Activated CD8-positive, alpha-beta memory T cell treated with anti-CD3 and anti-CD28 coated beads, Interleukin-2, amount 50 U/mL, for 48 hours (primary cell): Measurements from ENCODE around the gene NFIC.
"Not testable (repeated sequence)": the region's sequence is repeated elsewhere in the genome, so short reads cannot be mapped to it uniquely, and the experiment has no call there.

Experiments
- DNase-seq: peaks from one replicate; pipeline ENCODE4 v3.0.0-alpha.2; 2020

The NFIC gene

GRCh38 chr19:3365836-3366752, at the start of gene NFIC:
Gene NFIC (plus strand): TSS chr19:3366583. CDS start chr19:3366637, 54 bp downstream.
- peak; percentile 65 for DNase-seq

DNA sequence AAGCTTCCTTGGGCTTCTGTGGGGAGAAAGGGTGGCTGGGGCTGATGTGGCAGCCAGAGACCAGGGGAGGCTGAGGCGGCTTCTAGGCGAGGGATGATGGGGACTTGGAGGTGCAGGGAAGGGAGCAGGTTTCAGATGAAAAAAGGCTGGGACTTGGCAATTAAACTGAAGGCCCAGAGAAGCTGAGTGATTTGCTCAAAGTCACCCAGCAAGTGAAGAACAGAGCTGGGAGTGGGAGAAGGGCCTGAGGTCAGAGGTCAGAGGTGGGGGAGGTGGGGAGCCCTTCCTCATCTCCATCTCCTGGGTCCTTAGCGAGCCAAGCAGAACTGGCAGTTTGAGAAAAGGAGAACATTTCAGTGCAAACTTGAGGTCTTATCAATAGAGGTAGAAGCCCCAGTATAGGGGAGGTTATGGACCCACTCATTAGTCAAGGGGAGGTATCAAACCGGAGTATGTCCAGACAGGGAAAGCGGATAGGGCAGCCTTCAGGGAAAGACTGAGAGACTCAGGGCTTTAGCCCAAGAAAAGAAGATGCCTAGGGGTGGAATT, 49.6 kb upstream of the NFIC start:
- no peak for DNase-seq

DNA sequence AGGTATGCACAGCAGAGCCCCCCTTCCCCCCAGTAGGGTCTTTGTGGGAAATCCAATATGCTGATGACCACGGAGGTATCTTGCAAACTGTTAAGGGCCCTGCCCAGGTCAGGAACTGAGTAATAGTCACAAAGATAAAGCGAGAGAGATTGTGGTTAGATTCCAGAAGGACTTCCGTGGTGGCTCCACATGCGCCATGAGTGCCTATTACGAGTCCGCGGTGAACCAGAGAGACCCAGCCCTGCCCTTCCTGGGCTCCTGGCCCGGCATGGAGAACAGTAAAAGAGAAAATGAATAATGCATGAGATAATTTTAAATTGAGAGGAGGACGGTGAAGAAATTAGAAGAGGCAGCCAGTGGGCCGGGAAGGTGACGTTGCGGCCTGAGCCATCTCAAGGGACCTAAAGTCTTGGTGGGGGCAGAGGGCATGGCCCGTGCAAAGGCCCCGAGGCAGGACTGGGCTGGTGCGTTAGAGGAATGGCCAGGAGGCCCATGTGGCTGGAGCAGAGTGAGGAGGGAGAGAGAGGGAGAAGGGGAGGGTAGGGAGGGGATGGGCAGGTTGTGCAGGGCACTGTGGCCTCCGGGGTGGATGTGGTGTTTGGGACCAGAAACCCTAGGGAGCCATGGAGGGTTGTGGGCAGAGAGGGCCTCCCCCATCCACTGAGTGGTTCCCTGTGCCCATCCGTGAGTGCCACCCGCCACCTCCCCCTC, 46.6 kb upstream of the NFIC start:
- DNase-seq = no peak

- DNase-seq = no peak
Observed at GRCh38 chr19:3320354-3320670, 46.1 kb upstream of the NFIC start.

GRCh38 chr19:3320853-3321252, 45.5 kb upstream of the NFIC start:
- DNase-seq = no peak

GRCh38 chr19:3321696-3322095, 44.7 kb upstream of the NFIC start:
- DNase-seq = no peak

GRCh38 chr19:3322199-3322978, 44.0 kb upstream of the NFIC start:
- DNase-seq = no peak

DNA sequence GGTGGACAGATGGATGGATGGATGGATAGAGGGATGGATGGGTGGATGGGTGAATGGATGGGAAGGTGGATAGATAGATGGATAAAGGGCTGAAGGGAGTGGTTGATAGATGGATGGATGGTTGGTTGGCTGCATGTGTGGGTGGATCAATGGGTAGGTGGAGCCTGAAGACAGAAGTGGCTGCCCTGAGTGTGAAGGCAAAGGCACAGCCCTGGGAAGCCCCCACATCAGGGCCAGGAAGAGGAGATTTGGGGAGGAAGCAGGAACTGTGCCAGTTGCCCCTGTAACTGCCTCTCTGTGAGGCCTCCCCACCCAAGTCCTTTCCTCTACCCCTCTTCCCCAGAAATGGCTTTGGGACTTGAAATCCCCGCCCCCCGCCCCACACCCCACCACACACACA, 43.4 kb upstream of the NFIC start:
- DNase-seq = no peak

DNA sequence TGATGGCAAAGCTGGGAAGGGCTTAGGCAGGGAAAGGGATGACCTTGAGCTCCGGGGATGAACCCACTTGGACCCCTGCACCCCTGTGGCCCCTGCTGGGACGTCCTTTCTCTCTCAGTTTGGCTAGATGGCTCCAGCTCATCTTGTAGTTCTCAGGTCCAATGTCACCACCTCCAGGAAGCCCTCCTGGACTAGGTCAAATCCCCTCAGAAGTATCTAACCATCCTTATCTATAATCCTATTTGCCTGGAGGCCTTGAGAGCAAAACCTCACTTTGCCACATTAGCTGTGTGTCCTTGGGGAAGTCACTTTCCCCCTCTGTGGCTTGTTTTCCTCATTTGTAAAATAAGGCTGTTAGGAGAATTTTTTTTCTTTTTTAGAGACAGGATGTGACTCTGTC, 42.7 kb upstream of the NFIC start:
- no peak for DNase-seq

- DNase-seq = peak; percentile 98
Observed at GRCh38 chr19:3324405-3324856, 42.0 kb upstream of the NFIC start.

GRCh38 chr19:3325451-3325850, 40.9 kb upstream of the NFIC start:
- no peak for DNase-seq

GRCh38 chr19:3328743-3329142, 37.6 kb upstream of the NFIC start:
- DNase-seq = no peak

DNA sequence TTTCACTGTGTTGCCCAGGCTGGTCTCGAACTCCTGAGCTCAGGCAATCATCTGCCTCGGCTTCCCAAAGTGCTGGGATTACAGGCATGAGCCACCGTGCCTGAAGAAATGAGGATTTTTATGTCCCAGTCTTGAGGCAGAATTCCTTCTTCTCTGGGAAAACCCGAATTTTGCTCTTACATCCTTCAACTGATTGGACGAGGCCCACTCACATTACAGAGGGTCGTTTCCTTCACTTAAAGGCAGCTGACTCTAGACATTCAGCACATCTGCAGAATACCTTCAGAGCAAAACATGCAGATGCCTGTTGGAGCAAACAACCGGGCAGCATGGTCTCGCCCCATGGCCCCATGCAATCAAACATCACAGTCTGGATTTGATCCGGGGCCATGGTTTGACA, 36.3 kb upstream of the NFIC start:
- no peak for DNase-seq

- DNase-seq = not testable (repeated sequence)
Observed at GRCh38 chr19:3332232-3332631, 34.2 kb upstream of the NFIC start.

- no peak for DNase-seq
Observed at GRCh38 chr19:3333020-3333583, 33.3 kb upstream of the NFIC start.

GRCh38 chr19:3333662-3334061, 32.7 kb upstream of the NFIC start:
- DNase-seq = no peak

DNA sequence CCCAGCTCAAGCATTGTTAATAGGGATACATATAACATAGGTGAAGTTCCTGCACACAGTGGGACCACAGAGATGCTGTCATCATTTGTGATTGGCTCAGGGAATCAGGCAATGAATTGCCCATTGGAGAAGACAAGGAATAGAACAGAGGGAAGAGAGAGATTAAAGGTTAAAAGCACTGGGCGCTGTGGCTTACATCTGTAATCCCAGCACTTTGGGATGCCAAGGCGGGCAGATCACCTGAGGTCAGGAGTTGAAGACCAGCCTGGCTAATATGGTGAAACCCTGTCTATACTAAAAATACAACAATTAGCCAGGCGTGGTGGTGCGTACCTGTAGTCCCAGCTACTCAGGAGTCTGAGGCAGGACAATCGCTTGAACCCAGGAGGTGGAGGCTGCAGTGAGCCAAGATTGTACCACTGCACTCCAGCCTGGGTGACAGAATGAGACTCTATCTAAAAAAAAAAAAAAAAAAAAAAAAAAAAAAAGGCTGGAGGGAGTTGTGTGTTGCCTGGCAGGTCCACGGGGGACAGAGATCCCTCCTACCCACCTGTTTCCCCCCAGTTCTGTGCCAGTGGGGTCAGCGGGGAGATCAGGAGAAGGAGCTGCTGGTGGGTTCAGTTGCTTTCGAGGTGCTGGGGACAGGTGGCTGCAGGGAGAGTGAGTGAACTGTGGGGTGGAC, 31.5 kb upstream of the NFIC start:
- not testable (repeated sequence) for DNase-seq

DNA sequence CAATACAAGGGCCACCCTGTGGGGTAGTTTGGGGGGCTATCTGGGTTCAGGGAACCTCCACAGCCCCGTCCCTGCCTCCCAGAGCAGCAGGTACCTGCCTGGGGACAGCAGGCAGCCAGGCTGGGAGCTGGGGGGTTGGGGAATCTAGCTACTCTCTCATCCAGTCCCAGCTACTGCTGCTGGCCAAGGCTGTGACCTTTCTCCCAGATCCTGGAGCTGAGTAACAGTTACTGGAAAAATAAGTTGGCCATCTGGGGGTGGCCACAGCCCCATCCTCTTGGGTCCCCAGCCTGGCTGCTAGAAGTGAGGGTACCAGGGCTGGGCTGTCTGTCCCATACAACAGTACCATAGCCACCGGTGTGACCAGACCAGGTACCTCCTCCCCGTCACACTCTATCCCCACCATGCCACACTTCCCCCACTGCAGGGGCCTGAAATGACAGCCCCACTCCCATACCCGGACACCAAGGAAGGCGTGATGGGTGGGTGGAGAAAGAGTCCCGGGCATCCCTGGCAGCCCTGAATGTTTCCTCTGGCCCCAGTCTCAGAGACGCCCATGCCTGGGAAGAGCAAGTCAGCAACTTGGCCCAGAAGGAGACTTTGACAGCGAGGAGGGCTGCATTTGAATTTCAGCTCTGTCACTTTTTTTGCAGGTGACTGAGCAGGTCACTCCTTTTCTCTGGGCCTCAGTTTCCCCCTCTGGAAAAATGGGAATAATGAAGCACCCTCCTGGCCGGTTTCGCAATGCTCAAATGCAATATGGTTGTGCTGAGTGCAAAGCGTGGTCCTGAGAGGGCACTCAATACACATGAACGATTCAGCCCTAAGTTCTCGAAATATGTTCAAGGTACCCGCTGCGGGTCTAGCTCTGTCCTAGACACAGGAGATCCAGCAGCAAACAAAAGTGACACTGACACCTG, 30.7 kb upstream of the NFIC start:
- no peak for DNase-seq

GRCh38 chr19:3336351-3336679, 30.1 kb upstream of the NFIC start:
- no peak for DNase-seq

GRCh38 chr19:3336680-3337523, 29.5 kb upstream of the NFIC start:
- no peak for DNase-seq
